ENCODE data around the gene KANSL1. TPM values are rescaled to one million over a fixed set of nuclear protein-coding genes. Genes with fewer than 3 reads are reported as not detected.

Gene KANSL1
- polyA plus RNA-seq, 1 donor: 38.7 TPM

DNA sequence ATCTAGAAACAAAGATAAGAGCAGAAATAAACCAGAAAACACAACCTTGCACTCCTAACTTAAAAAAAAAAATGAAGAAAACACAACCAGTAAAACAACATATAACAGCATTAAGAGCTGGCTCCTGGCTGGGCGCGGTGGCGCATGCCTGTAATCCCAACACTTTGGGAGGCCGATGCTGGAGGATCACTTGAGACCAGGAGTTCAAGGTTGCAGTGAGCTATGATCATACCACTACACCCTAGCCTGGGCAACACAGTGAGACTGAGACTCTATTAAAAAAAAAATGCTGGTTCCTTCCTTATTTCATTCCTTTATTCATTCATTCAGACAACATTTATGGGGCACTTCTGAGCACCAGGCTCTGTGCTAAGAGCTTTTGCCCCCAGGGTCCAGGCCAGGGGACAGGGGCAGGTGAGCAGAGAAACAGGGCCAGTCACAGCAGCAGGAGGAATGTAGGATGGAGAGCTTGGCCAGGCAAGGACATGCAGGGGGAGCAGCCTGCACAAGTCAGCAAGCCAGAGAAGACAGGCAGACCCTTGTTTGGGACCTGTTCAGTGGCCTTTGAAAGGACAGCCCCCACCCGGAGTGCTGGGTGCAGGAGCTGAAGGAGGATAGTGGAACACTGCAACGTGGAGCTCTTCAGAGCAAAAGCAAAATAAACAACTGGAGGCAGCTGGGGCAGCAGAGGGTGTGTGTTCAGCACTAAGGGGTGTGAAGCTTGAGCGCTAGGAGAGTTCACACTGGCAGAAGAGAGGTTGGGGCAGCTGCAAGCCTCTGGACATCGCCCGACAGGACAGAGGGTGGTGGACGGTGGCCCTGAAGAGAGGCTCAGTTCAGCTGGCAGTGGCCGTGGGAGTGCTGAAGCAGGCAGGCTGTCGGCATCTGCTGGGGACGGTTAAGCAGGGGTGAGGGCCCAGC, 191.6 kb downstream of the KANSL1 start:
- no peak for DNase-seq (ENCODE audit: low read depth)

- DNase-seq (ENCODE audit: low read depth): no peak
These were observed 192.5 kb downstream of the KANSL1 start for GRCh38 chr17:46000757-46001156.

DNA sequence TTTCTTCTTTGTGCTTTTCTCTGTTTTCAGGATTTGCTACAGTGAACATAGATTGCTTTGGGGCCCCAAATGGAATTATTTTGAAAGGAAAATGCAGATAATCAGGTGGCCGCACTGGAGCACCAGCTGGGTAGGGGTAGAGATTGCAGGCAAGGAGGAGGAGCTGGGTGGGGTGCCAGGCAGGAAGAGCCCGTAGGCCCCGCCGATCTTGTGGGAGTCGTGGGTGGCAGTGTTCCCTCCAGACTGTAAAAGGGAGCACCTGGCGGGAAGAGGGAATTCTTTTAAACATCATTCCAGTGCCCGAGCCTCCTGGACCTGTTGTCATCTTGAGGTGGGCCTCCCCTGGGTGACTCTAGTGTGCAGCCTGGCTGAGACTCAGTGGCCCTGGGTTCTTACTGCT, 192.9 kb downstream of the KANSL1 start:
- no peak for DNase-seq (ENCODE audit: low read depth)

GRCh38 chr17:45999900-46000290, 193.3 kb downstream of the KANSL1 start:
- no peak for DNase-seq (ENCODE audit: low read depth)

DNA sequence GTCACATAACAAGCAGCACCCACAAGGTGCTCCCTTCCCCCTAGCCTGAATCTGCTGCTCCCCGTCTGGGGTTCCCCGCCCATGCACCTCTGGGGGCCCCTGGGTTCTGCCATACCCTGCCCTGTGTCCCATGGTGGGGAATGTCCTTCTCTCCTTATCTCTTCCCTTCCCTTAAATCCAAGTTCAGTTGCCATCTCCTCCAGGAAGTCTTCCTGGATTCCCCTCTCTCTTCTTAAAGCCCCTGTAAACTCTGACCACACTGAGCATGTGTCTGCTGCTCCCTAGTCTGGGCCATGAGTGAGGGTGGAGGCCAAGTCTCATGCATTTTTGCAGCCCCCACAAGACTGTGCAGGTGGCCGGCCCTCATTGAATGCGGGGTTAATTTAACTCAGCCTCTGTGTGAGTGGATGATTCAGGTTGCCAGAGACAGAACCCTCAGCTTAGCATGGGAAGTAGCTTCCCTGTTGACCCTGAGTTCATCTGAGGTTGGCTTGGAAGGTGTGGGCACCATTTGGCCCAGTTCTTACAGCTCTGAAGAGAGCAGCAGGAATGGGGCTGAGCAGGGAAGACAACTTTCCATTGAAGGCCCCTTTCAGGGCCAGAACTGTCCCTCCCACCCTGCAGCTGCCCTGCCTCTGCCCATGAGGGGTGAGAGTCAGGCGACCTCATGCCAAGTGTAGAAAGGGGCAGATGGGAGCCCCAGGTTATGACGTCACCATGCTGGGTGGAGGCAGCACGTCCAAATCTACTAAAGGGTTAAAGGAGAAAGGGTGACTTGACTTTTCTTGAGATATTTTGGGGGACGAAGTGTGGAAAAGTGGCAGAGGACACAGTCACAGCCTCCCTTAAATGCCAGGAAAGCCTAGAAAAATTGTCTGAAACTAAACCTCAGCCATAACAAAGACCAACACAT, 194.0 kb downstream of the KANSL1 start, which contains the start of gene STH:
STH (plus strand) TSS at position 264 of the 913 bp plus-strand sequence; CDS start at position 294, 30 bp downstream.
- no peak for DNase-seq (ENCODE audit: low read depth)

DNA sequence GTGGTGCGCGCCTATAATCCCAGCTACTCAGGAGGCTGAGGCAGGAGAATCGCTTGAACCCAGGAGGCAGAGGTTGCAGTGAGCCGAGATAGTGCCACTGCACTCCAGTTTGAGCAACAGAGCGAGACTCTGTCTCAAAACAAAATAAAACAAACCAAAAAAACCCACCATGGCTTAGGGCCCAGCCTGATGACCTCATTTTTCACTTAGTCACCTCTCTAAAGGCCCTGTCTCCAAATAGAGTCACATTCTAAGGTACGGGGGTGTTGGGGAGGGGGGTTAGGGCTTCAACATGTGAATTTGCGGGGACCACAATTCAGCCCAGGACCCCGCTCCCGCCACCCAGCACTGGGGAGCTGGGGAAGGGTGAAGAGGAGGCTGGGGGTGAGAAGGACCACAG, 195.6 kb downstream of the KANSL1 start:
- DNase-seq (ENCODE audit: low read depth): no peak

DNA sequence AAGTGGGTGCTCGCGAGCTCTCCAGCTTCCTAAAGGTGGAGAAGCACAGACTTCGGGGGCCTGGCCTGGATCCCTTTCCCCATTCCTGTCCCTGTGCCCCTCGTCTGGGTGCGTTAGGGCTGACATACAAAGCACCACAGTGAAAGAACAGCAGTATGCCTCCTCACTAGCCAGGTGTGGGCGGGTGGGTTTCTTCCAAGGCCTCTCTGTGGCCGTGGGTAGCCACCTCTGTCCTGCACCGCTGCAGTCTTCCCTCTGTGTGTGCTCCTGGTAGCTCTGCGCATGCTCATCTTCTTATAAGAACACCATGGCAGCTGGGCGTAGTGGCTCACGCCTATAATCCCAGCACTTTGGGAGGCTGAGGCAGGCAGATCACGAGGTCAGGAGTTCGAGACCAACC, 196.1 kb downstream of the KANSL1 start:
- DNase-seq (ENCODE audit: low read depth): no peak

DNA sequence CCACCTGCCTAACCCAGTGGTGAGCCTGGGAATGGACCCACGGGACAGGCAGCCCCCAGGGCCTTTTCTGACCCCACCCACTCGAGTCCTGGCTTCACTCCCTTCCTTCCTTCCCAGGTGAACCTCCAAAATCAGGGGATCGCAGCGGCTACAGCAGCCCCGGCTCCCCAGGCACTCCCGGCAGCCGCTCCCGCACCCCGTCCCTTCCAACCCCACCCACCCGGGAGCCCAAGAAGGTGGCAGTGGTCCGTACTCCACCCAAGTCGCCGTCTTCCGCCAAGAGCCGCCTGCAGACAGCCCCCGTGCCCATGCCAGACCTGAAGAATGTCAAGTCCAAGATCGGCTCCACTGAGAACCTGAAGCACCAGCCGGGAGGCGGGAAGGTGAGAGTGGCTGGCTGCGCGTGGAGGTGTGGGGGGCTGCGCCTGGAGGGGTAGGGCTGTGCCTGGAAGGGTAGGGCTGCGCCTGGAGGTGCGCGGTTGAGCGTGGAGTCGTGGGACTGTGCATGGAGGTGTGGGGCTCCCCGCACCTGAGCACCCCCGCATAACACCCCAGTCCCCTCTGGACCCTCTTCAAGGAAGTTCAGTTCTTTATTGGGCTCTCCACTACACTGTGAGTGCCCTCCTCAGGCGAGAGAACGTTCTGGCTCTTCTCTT, 196.8 kb downstream of the KANSL1 start:
- no peak for DNase-seq (ENCODE audit: low read depth)

GRCh38 chr17:45995627-45996270, 197.5 kb downstream of the KANSL1 start:
- no peak for DNase-seq (ENCODE audit: low read depth)

GRCh38 chr17:45994987-45995386, 198.2 kb downstream of the KANSL1 start:
- no peak for DNase-seq (ENCODE audit: low read depth)

- no peak for DNase-seq (ENCODE audit: low read depth)
These were observed 199.1 kb downstream of the KANSL1 start for GRCh38 chr17:45993962-45994627.

GRCh38 chr17:45992904-45993303, 200.3 kb downstream of the KANSL1 start:
- no peak for DNase-seq (ENCODE audit: low read depth)

DNA sequence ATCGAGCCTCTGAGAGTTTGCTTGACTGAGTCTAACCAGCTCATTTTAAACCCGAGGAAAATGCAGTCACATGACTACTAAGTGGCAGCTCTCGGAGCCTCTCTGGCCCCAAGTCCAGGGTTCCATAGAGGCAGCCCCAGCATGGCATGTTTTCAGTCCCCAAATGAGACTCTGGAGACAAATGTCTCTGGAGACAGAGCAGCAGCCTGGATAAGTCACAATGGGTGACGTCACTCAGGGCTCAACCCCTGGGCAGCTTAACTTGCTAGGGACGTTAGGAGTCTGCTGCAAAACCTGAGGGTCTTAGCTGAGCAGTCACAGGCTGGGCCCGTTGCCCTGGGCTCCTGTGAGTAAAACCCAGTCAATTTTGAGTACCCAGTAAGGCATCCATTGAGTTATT, 201.1 kb downstream of the KANSL1 start:
- no peak for DNase-seq (ENCODE audit: low read depth)

DNA sequence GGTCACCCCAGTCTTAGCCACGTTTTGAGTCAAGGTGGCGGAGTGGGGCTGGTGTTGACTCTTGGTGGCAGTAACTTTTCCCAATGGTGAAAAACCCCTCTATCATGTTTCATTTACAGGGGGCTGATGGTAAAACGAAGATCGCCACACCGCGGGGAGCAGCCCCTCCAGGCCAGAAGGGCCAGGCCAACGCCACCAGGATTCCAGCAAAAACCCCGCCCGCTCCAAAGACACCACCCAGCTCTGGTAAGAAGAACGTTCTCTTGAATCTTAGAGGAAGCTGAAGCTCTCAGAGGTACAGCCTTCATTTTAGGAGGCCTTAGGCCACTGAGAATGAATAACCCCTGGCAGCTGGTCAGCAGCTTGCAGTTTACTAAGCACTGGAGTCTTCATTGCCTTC, 201.9 kb downstream of the KANSL1 start:
- no peak for DNase-seq (ENCODE audit: low read depth)

GRCh38 chr17:45990886-45991285, 202.3 kb downstream of the KANSL1 start:
- no peak for DNase-seq (ENCODE audit: low read depth)

DNA sequence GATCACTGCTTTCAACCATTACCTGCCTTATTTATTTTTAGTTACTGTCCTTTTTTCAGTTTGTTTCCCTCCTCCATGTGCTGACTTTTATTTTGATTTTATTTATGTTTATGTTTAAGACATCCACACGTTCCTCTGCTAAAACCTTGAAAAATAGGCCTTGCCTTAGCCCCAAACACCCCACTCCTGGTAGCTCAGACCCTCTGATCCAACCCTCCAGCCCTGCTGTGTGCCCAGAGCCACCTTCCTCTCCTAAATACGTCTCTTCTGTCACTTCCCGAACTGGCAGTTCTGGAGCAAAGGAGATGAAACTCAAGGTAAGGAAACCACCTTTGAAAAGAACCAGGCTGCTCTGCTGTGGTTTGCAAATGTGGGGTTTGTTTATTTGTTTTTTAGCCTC, 203.5 kb downstream of the KANSL1 start:
- DNase-seq (ENCODE audit: low read depth): no peak

- DNase-seq (ENCODE audit: low read depth): no peak
These were observed 205.5 kb downstream of the KANSL1 start for GRCh38 chr17:45987706-45988105.

DNA sequence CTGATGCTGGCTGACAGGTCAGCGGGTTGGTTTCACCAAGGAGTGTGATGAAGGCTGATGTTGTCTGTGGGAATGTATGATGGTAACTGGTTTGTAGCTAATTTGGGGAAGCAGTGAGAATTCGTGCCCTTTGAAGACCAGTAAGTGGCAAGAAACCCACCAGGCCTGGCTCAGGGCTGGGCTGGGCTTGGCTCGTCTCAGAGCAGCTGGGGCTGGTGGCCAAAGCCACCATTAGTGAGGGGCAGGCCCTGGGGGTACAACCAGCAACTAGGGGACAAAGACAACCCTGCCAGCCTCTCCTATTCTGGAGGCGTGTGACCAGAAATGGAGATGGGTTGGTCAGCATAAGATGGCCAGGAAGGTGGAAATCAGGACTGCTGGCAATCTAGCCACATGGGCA, 207.2 kb downstream of the KANSL1 start:
- DNase-seq (ENCODE audit: low read depth): no peak

DNA sequence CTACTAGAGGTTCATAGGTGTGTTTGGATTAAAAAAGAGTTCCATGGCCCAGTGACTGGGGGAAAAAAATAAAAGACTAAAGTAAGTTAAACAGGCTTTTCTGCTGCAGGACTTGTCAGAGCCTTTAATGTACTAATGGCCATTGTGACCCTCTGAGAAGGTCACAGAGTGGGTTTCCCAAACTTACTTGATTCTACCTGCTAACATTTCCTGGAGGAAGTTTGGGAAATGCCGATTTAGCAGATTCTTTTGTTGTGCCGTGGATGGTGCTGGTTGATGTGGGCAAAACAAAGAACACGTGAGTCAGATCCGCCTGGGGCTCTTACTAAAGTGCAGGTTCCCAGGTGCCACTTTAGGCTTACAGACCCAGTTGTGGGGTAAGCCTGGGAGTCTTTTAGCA, 207.8 kb downstream of the KANSL1 start:
- no peak for DNase-seq (ENCODE audit: low read depth)

DNA sequence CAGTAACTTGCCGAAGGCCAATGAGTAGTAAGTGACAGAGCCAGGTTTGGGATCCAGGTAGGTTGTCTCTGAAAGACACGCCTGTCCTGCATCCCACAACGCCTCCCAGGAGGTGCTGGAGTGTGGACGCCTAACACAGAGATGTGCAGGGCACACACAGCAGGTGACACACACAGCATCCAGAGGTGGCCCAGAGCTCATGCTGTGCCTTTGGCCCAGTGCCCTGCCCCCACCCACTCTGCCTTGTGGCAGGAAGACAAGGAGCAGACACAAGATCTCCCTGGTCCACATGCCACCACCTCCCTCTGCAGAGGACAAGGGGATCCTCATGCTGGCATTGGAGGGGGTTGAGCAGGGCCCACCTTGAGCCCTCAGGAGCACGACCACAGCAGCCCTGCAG, 208.9 kb downstream of the KANSL1 start:
- DNase-seq (ENCODE audit: low read depth): no peak
